Liver (tissue), 9 donors: ENCODE measurements around the gene TTC28. TPM values are rescaled to one million over a fixed set of nuclear protein-coding genes. Genes with fewer than 3 reads are reported as not detected.

Experiments
- DNase-seq: peaks from one replicate; pipeline ENCODE4 v3.0.0-alpha.2; 2017; ENCODE audit warnings: low spot score
- H3K27ac ChIP-seq, 2 donors: one replicate each; pipeline ENCODE4 v1.7.0; 2013; ENCODE audit warnings: inconsistent platforms in 2 of 2, low read length in 2 of 2, control low read depth in 1 of 2, low read depth in 1 of 2, mild to moderate bottlenecking in 1 of 2
- H3K27me3 ChIP-seq, 4 donors: one replicate each; pipeline versions ENCODE4 v1.6.1 to v1.7.0; 2013; ENCODE audit warnings: low read length in 3 of 4, inconsistent platforms in 1 of 4, mild to moderate bottlenecking in 1 of 4, moderate library complexity in 1 of 4; ENCODE audit not compliant: control insufficient read depth in 4 of 4, insufficient read depth in 4 of 4
- H3K36me3 ChIP-seq, 4 donors: one replicate each; pipeline versions ENCODE4 v1.6.1 to v1.7.0; 2013; ENCODE audit warnings: low read length in 3 of 4, mild to moderate bottlenecking in 3 of 4, low read depth in 1 of 4, moderate library complexity in 1 of 4; ENCODE audit not compliant: control insufficient read depth in 4 of 4, insufficient read depth in 3 of 4
- H3K4me1 ChIP-seq, 4 donors: one replicate each; pipeline versions ENCODE4 v1.6.1 to v1.7.0; 2013; ENCODE audit warnings: low read length in 3 of 4, mild to moderate bottlenecking in 3 of 4, moderate library complexity in 1 of 4; ENCODE audit not compliant: control insufficient read depth in 4 of 4, insufficient read depth in 4 of 4
- H3K4me3 ChIP-seq, 3 donors: one replicate each; pipeline versions ENCODE4 v1.6.1 to v1.7.0; 2013; ENCODE audit warnings: low read length in 3 of 3, control low read depth in 1 of 3, low read depth in 1 of 3, mild to moderate bottlenecking in 1 of 3
- H3K9ac ChIP-seq, 2 donors: one replicate each; pipeline ENCODE4 v1.7.0; 2013; ENCODE audit warnings: low read length in 2 of 2, mild to moderate bottlenecking in 2 of 2, moderate library complexity in 2 of 2, control low read depth in 1 of 2, low read depth in 1 of 2
- H3K9me3 ChIP-seq, 4 donors: one replicate each; pipeline versions ENCODE4 v1.6.1 to v1.7.0; 2013; ENCODE audit warnings: low read length in 3 of 4; ENCODE audit not compliant: control insufficient read depth in 4 of 4
- ATF3 ChIP-seq: IDR thresholded peaks from 2 replicates; pipeline ENCODE4 v1.6.1; 2016; ENCODE audit warnings: antibody characterized with exemption
- CTCF ChIP-seq: fragments of 150-350 bp; IDR thresholded peaks from 2 replicates; pipeline ENCODE4 v1.5.1; 2017; ENCODE audit warnings: improper control_type of control experiment, low read depth, low read length; ENCODE audit not compliant: missing input control
- EGR1 ChIP-seq, 2 donors: IDR thresholded peaks; 2 replicates each; pipeline ENCODE4 v1.6.1; 2016 to 2018; ENCODE audit warnings: antibody characterized with exemption in 2 of 2, low read depth in 2 of 2
- FOXA1 ChIP-seq: IDR thresholded peaks from 2 replicates; pipeline ENCODE4 v1.6.1; 2016; ENCODE audit warnings: antibody characterized with exemption
- FOXA2 ChIP-seq: IDR thresholded peaks from 2 replicates; pipeline ENCODE4 v1.6.1; 2016; ENCODE audit warnings: antibody characterized with exemption
- HNF4A ChIP-seq, 2 donors: conservative IDR thresholded peaks; 2 replicates each; pipeline ENCODE4 v1.6.1; 2016; ENCODE audit warnings: antibody characterized with exemption in 2 of 2, mild to moderate bottlenecking in 2 of 2
- HNF4G ChIP-seq: IDR thresholded peaks from 2 replicates; pipeline ENCODE4 v1.6.1; 2016; ENCODE audit warnings: antibody characterized with exemption
- JUND ChIP-seq, 2 donors: IDR thresholded peaks; 2 replicates each; pipeline ENCODE4 v1.6.1; 2016; ENCODE audit warnings: antibody characterized with exemption in 2 of 2
- NR2F2 ChIP-seq: IDR thresholded peaks from 2 replicates; pipeline ENCODE4 v1.6.1; 2016; ENCODE audit warnings: antibody characterized with exemption
- RAD21 ChIP-seq, 2 donors: IDR thresholded peaks; 2 replicates each; pipeline ENCODE4 v1.6.1; 2016; ENCODE audit warnings: antibody characterized with exemption in 2 of 2, mild to moderate bottlenecking in 2 of 2
- SP1 ChIP-seq: IDR thresholded peaks from 2 replicates; pipeline ENCODE4 v1.6.1; 2018; ENCODE audit warnings: antibody characterized with exemption, mild to moderate bottlenecking
- TAF1 ChIP-seq: conservative IDR thresholded peaks from 2 replicates; pipeline ENCODE4 v1.6.1; 2016; ENCODE audit warnings: antibody characterized with exemption, mild to moderate bottlenecking
- YY1 ChIP-seq: IDR thresholded peaks from 2 replicates; pipeline ENCODE4 v1.6.1; 2016; ENCODE audit warnings: antibody characterized with exemption, mild to moderate bottlenecking
- ZBTB33 ChIP-seq: IDR thresholded peaks from 2 replicates; pipeline ENCODE4 v1.6.1; 2016; ENCODE audit warnings: antibody characterized with exemption
- WGBS: extraction: QIAGEN DNeasy Blood & Tissue Kit; methylation state at CpG from one replicate; pipeline ENCODE4 v1.1.7; 2013; 5-methylcytosine and 5-hydroxymethylcytosine counted together
- polyA plus RNA-seq, 2 donors: library from polyadenylated mRNA; stranded (reverse) in 1 of 2; unstranded in 1 of 2; fragments of 200-250 nt in 1 of 2; fragments of >200 nt in 1 of 2; fragmentation: Nextera tagmentation in 1 of 2; extraction: Ambion mirVana in 1 of 2; gene quantifications; one replicate each; pipeline versions ENCODE4 v1.2.1 to v1.2.3, GENCODE V29; 2013 to 2015
- total RNA-seq, 2 donors: library from RNA; depleted of rRNA; stranded (reverse); fragments of >200 nt; gene quantifications; one replicate each; pipeline ENCODE4 v1.2.3, GENCODE V29; 2014
- TF ChIP-seq, protein P1 (sequence below): IDR thresholded peaks from 2 replicates; pipeline ENCODE4 v1.6.1; 2016; ENCODE audit warnings: antibody characterized with exemption, mild to moderate bottlenecking
- donor health status: healthy.
- donor health status: healthy.
- donor health status: healthy.
- donor health status: healthy.
- donor health status: healthy.

Gene TTC28
- total and polyA plus RNA-seq, 4 donors, result 4.2 to 19.4 (median 5.9) TPM

- Histone ChIP-seq H3K4me1 (peaks cover 0 to 4% (median 0%) of the 10 kb centered on the region in 4 donors), H3K36me3 (no peaks in the 10 kb centered on the region), H3K9ac (no peak overlapping the region), H3K27ac (no peak overlapping the region), H3K9me3 (no peaks in the 10 kb centered on the region), H3K27me3 (no peaks in the 10 kb centered on the region), H3K4me3 (no peak overlapping the region)
- no peak for DNase-seq
- TF ChIP-seq CTCF (no peak), SP1 (no peak), EGR1 (IDR thresholded peaks at IDR 0.05; ENCODE audit: low read depth in 2 of 2) (no peak), NR2F2 (no peak), JUND (IDR thresholded peaks at IDR 0.05) (no peak), YY1 (no peak), HNF4A (conservative IDR thresholded peaks at IDR 0.05) (no peak), FOXA1 (no peak), FOXA2 (no peak), HNF4G (no peak)
- 97% methylated on average over 2 of the region's 2 CpGs for WGBS
These were observed 399.8 kb downstream of the TTC28 start for GRCh38 chr22:28279888-28280287.

DNA sequence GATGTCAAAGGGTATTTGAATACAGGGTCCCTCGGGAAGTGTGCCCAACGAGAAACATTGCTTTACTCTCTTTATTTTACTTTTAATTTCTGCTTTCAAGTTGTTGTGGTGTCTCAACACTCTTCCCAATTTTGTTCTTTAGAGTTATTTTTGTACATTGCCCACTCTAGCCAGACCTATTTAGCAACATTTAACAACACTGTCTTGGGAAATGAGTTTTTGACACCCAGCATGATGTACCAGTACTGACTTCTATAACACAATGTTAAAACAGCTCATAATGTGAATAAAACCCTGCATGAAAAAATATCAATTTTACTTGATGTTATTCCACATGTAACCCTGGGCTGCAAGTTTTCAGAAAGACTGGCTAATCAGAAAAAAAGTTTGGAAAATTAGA is 410.4 kb downstream of the TTC28 start:
- H3K9me3 ChIP-seq, result no peaks in the 10 kb centered on the region

More for the DNA sequence above, 410.4 kb downstream of the TTC28 start:
- no peak for DNase-seq
- TF ChIP-seq ATF3 (no peak), SP1 (no peak), TAF1 (no peak), FOXA1 (no peak), RAD21 (IDR thresholded peaks at IDR 0.05) (no peak), HNF4G (no peak), ZBTB33 (no peak), CTCF (no peak), EGR1 (IDR thresholded peaks at IDR 0.05; ENCODE audit: low read depth in 2 of 2) (no peak)
- TF ChIP-seq, protein P1, sequence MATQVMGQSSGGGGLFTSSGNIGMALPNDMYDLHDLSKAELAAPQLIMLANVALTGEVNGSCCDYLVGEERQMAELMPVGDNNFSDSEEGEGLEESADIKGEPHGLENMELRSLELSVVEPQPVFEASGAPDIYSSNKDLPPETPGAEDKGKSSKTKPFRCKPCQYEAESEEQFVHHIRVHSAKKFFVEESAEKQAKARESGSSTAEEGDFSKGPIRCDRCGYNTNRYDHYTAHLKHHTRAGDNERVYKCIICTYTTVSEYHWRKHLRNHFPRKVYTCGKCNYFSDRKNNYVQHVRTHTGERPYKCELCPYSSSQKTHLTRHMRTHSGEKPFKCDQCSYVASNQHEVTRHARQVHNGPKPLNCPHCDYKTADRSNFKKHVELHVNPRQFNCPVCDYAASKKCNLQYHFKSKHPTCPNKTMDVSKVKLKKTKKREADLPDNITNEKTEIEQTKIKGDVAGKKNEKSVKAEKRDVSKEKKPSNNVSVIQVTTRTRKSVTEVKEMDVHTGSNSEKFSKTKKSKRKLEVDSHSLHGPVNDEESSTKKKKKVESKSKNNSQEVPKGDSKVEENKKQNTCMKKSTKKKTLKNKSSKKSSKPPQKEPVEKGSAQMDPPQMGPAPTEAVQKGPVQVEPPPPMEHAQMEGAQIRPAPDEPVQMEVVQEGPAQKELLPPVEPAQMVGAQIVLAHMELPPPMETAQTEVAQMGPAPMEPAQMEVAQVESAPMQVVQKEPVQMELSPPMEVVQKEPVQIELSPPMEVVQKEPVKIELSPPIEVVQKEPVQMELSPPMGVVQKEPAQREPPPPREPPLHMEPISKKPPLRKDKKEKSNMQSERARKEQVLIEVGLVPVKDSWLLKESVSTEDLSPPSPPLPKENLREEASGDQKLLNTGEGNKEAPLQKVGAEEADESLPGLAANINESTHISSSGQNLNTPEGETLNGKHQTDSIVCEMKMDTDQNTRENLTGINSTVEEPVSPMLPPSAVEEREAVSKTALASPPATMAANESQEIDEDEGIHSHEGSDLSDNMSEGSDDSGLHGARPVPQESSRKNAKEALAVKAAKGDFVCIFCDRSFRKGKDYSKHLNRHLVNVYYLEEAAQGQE, result no peak
- H3K4me3 ChIP-seq, result no peak overlapping the region
- no peak overlapping the region for H3K9ac ChIP-seq
- 94% methylated on average over 2 of the region's 2 CpGs for WGBS
- peaks cover 0 to 2% (median 0%) of the 10 kb centered on the region in 4 donors for H3K4me1 ChIP-seq
- H3K27ac ChIP-seq, result no peak overlapping the region
- no peaks in the 10 kb centered on the region for H3K27me3 ChIP-seq
- H3K36me3 ChIP-seq, result no peaks in the 10 kb centered on the region
